Heart left ventricle (tissue), 13 donors: ENCODE data around the gene FPR1.

Experiments used
- POLR2A ChIP-seq, 2 donors: fragments of 450-650 bp; IDR thresholded peaks; one replicate each; pipeline ENCODE4 v1.6.1; 2017; ENCODE audit warnings: antibody characterized with exemption in 2 of 2, mild to moderate bottlenecking in 2 of 2, moderate library complexity in 2 of 2
- TF ChIP-seq, protein P1 (sequence below), 12 donors: fragments of 200-600 bp; sonication (generic) in 4 of 12; IDR thresholded peaks; one replicate each; pipeline versions ENCODE4 v1.5.0 to v1.8.0; 2018 to 2022; ENCODE audit warnings: antibody characterized with exemption in 12 of 12, mild to moderate bottlenecking in 5 of 12
- donor health status: ischemic (EF 13 %, LVEDD 7.1; RV severe dilation, severe dysfunction).
- donor health status: DM: no; HTN: yes; CAD: no.
- donor health status: DM: no; HTN: no; CAD: no.
- donor health status: ischemic (EF 25% LVEDD 6.9; RV normal size, moderate dysfunction).
- donor health status: ischemic (EF 25% LVEDD 5.7; RV mildly dilated, moderate dysfunction).
- donor health status: ischemic (EF 35%, LVEDD 5.7; RV mildly dilated, moderate dysfunction).
- donor health status: nonischemic (EF 11% LVEDD 7.7; RV severe dilation, severe dysfunction).
- donor health status: DM: yes; HTN: yes; CAD: no.
- donor health status: PGD.
- donor health status: ischemic (EF 29% LVEDD 5.4; RV normal size, mild dysfunction).
- donor health status: nonischemic (EF 23%, LVEDD 6.1; RV moderate dilation, normal function).

GRCh38 chr19:51754109-51754508 is 2.4 kb upstream of the FPR1 start:
- TF ChIP-seq POLR2A (IDR thresholded peaks at IDR 0.05): no peak
- TF ChIP-seq, protein P1, sequence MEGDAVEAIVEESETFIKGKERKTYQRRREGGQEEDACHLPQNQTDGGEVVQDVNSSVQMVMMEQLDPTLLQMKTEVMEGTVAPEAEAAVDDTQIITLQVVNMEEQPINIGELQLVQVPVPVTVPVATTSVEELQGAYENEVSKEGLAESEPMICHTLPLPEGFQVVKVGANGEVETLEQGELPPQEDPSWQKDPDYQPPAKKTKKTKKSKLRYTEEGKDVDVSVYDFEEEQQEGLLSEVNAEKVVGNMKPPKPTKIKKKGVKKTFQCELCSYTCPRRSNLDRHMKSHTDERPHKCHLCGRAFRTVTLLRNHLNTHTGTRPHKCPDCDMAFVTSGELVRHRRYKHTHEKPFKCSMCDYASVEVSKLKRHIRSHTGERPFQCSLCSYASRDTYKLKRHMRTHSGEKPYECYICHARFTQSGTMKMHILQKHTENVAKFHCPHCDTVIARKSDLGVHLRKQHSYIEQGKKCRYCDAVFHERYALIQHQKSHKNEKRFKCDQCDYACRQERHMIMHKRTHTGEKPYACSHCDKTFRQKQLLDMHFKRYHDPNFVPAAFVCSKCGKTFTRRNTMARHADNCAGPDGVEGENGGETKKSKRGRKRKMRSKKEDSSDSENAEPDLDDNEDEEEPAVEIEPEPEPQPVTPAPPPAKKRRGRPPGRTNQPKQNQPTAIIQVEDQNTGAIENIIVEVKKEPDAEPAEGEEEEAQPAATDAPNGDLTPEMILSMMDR (IDR thresholded peaks at IDR 0.05): no peak
